HFF-Myc (cell line): ENCODE results near the gene CTCF.

Source experiments
- DNase-seq: peaks from one replicate; pipeline ENCODE4 v3.0.0-alpha.2; 2011; ENCODE audit warnings: low read depth; ENCODE audit errors: extremely low read depth
- H3K4me3 ChIP-seq: replicated peaks from 2 replicates; pipeline ENCODE4 v1.5.1; 2011; ENCODE audit warnings: low read depth, mild to moderate bottlenecking, control low read depth, low read length
- CTCF ChIP-seq: IDR thresholded peaks from 2 replicates; pipeline ENCODE4 v1.5.1; 2012; ENCODE audit warnings: mild to moderate bottlenecking, low read depth, low read length, control low read depth; ENCODE audit errors: missing control alignments

CTCF gene

GRCh38 chr16:67651039-67651438 is 88.7 kb downstream of the CTCF start:
- TF ChIP-seq CTCF: no peak
- DNase-seq: no peak
- no peak overlapping the region for H3K4me3 ChIP-seq

- no peak overlapping the region for H3K4me3 ChIP-seq
- TF ChIP-seq CTCF: no peak
- DNase-seq: no peak
These were observed 89.5 kb downstream of the CTCF start for GRCh38 chr16:67651847-67652246.

GRCh38 chr16:67652578-67653127 is 90.3 kb downstream of the CTCF start:
- no peak for DNase-seq
- TF ChIP-seq CTCF: no peak
- peak overlapping the region; percentile 33; the same call in 1 of the 2 replicates for H3K4me3 ChIP-seq

- no peak for TF ChIP-seq CTCF
- no peak for DNase-seq
- H3K4me3 ChIP-seq: peak overlapping the region; percentile 33
These were observed 90.9 kb downstream of the CTCF start for GRCh38 chr16:67653128-67653788.

- no peak for DNase-seq
- peak overlapping the region; percentile 33 for H3K4me3 ChIP-seq
- TF ChIP-seq CTCF: no peak
These were observed 91.6 kb downstream of the CTCF start for GRCh38 chr16:67653789-67654402.

- no peak overlapping the region for H3K4me3 ChIP-seq
- no peak for DNase-seq
- no peak for TF ChIP-seq CTCF
These were observed 92.1 kb downstream of the CTCF start for GRCh38 chr16:67654403-67654911.

GRCh38 chr16:67655363-67655762 is 93.0 kb downstream of the CTCF start:
- TF ChIP-seq CTCF: no peak
- no peak for DNase-seq
- H3K4me3 ChIP-seq: no peak overlapping the region
